ENCODE results near the gene EED.
"Not testable (repeated sequence)": the region's sequence is repeated elsewhere in the genome, so short reads cannot be mapped to it uniquely, and the experiment has no call there.

The EED gene

DNA sequence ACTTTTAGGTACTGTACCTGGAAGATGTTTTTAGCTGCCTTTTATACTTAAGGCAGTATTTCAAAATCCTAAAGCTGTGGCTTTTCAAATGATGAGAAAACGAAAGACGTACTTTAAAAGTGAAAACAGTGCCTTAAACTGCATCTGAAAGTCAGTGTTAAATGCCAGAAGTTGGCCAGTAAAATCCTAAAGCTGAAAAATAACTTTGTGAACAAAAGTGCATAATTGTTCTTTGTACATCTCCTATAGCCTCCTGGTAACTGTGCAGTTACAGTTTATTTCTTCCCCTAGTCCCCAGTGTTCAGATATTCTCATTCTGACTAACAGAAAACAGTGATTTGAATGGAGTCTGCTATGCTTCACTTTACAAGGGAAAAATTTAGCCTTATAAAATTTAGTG is 6.8 kb downstream of the EED start:
- DNase-seq, result no peak

DNA sequence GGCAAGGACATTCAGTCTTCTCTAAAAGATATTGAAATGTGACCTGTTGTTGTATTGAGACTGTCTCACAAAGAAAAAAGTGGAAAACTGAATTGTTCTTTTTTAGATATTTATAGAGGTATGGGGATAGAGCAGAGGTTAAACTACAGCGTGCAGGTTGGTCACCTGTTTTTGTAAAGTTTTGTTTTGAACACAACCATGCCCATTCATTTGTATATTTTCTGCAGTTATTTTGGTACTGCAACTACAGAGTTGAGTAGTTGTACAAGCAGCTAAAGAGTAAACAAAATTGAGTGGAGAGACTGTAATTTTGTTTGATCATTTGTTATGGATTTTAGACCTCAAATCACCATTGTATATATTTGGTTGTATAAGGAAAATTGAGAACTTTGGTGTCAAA is 11.3 kb downstream of the EED start:
- DNase-seq, result no peak

DNA sequence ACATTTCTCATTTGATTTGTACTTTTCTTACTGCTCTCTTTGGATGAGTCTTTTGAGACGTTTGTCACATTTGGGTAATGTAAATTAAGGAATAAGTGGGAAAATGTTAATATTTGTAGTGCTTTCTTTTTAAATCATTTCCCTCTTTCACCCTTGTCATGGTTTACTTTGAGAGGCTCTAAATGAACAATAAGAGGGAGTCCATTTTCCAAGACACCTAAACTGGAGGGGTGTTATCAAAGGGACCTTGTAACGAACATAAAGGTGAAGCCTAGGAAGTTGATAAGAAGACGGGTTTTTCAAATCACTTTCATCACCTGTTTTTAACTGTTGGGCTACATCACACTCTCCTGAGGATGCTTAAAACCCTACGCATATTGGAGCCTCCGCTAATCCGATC is 12.1 kb downstream of the EED start:
- no peak for DNase-seq

DNA sequence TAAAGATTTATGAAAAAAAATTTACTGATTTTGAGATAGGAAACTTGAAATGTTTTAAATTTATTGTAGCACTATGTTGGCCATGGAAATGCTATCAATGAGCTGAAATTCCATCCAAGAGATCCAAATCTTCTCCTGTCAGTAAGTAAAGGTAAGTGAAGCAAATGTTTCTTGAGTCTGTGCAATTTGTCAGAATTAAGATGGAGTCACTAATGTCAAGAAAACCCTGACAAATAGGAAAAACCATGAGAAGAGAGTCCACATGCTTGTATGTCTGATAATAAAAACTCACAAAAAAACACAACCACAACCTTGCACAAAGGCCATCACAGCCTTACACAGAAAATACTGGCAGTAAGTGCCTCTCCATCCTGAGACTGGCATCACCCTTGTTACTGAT is 12.9 kb downstream of the EED start:
- DNase-seq, result no peak

DNA sequence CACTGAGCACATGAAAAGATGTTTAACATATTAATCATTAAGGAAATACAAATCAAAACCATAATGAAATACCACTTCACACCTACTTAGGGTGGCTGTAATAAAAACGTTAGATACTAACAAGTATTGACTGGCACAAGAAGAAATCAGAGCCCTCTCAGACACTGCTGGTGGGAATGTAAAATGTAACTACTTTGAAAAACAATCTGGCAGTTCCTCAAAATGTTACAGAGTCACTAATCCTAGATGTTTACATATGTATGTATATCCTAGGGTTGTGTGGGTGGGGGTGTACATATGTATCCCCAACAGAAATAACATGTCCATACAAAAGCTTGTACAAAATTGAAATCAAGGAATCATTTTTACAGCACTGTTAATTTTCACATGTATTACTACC is 15.2 kb downstream of the EED start:
- DNase-seq, result no peak

DNA sequence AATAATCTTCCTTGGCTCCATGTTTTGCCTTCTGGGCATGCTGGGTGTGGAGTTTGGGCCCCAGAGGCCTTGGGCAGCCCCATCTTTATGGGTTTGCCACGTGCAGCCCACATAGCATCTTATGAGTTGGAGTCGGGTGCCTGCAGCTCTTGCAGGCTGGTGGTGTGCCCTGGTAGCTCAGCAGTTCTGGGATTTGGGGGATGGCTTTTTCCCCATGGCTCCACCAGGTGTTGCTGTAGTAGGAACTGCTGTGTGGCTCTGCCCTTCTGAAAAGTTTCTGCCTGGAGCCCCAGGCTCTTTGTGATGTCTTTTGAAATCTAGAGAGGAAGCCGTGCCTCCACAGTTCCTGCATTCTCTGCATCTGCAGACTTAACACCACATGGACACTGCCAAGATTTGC is 16.8 kb downstream of the EED start:
- DNase-seq, result no peak

DNA sequence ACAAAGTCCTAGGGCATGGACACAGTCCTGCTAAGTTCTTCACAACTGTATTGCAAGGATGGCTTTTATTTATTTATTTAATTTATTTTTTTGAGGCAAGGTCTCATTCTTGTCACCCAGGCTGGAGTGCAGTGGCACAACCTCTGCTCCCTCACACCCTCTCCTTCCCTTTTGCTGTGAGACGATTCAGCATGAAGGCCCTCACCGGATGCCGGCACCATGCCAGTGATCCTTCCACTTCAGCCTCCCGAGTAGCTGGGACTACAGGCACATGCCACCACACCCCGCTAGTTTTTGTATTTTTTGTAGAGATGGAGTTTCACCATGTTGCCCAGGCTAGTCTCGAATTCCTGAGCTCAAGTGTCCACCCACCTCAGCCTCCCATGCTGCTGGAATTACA is 17.8 kb downstream of the EED start:
- no peak for DNase-seq

DNA sequence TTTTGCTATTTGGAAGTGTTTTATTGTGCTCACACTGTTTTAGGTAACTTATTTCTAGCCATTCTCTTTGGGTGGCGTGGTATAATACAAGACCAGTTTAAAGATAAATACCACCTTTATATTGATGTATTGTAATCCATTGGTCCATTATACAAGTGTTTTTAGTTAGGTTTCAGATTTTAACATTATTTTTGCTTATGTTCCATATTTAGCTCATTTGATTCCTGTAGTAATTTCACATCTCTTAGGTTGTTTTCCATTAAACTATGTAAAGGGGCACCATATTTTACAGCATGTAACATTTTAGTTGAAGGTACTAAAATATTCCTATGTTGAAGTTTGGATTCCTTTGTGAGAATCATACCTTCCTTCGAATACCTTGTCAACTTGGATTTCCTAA is 20.1 kb downstream of the EED start:
- DNase-seq, result no peak

DNA sequence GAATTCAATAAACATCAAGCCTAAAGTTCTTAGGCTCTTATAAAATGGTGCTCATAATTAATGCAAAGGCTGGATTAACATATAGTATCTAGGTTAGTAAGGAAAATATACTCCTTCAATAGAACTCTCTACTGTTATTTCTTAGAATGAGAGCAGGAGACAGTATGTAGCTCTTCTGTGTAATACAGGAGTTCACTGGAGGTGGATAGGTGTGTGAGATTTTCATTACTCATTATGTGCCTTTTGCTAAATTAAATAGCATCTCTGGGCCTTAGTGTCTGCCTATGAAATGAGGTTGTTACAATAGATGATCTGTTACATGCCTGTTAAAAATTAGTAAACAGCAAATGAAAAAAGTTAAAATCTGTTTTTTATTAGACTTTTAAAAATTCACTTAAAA is 20.6 kb downstream of the EED start:
- DNase-seq, result no peak

DNA sequence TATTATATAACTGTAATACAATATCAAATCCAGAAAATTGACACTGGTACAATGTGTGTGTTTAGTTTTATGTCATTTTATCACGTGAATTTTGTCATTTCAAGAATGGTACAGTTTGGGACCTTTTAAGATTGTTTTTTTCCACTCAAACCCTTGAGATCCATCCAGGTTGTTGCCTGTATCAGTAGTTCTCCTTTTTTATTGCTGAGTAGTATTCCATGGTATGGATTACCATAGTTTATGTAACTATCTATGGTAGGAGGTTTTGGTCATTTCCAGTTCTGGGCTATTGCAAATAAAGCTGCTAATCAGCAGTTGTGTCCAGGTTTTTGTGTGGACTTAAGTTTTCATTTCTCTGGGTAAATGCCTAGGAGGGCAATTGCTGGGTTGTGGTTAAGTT is 25.1 kb downstream of the EED start:
- DNase-seq, result no peak

DNA sequence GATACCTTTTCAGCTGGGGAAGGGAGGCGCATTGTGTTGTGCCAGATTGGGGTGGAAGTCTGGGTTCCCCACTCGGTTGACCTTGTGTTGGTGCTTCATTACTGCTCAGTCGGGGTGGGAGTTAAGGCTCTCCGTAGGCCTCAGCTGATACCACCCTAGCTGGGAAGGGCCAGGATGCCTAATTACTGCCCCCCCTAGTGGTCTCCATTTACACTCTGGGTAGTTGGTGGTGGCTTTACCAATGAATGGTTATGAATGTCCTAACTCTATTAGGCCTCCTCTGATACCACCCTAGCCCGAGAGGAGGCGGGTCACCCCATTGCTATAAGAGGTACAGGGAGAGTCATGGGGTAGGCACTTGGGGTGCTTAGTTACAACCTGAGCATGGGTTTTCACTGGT is 29.9 kb downstream of the EED start:
- DNase-seq, result no peak

DNA sequence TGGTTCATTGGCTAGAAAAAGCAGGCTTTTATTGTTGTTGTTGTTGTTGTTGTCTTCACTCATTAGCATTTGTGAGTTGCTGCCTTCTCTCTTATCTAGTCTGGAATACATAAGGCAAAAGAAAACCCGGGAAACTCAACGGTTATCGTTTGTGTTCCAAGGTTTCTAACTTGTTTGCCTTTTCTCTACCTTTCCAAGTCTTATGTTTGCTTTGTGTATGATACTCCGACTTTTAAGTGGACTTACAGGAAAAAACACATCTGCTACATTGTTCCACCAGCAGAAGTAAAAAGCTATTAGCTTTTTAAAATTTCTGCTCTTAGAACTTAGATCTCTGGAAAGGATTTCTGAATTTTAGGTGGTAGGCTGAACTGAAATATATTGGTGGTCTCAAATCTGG is 30.4 kb downstream of the EED start:
- no peak for DNase-seq

DNA sequence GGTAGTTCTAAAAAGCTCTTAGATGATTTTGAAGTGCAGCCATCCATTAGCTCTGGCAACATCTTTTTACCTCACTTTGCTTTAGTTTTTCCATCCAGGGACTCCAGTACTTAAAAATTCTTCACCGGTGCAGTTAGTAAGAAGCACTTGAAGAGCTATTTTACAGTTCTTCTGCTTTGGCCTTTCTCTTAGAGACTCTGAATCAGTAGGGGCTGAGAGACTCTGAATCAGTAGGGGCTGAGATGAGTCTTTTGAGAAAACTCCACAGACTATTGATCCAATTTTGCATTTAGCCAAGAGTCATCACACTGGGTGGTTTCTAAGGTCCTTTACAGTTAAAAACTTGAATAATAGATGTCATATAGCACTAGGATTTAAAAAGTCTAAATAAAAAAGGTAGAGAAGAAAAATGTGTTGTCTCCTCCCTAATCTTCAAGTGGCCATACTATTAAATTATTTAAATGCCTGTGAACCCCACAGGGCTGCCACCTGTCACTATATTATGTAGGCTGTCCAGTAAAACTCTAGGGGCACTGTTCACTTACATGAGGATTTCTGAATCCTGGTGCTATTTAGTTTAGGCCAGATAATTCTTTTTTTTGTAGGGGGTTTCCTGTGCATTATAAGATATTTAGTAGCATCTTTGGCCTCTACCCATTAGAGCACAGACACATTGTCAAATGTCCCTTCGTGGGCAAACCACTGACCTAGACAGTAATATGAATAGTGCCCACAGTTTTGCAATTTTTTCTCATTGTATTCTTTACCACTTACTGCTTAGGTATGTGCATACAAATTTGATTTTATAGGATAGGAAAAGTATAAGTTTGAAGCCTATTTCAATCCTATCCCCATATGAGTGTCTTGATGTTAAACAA is 31.2 kb downstream of the EED start:
- DNase-seq, result no peak

DNA sequence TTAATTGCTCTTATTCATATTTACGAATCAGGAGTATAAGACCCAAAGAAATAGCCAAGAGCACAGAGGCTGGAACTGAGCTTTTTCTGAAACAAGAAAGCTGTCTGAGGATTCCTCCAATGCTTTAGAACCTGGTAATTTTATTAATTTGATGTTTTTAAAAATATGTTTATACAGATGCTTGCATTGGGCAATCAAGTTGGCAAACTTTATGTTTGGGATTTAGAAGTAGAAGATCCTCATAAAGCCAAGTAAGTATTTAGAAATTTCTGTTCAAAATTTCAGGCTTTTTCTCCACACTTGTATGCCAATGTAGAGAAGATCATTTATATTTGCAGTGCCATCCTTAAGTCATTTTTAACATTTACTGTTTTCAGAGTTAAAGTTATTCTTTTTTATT is 33.2 kb downstream of the EED start:
- no peak for DNase-seq

DNA sequence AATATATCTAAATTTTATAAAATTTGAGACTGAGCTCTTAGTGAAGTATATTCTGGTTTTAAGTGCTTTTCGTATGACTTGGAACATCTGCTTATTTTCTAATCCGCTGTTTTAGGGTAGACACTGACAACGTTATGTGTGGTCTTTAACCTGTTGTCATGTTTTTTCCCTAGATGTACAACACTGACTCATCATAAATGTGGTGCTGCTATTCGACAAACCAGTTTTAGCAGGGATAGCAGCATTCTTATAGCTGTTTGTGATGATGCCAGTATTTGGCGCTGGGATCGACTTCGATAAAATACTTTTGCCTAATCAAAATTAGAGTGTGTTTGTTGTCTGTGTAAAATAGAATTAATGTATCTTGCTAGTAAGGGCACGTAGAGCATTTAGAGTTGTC is 33.7 kb downstream of the EED start:
- no peak for DNase-seq

DNA sequence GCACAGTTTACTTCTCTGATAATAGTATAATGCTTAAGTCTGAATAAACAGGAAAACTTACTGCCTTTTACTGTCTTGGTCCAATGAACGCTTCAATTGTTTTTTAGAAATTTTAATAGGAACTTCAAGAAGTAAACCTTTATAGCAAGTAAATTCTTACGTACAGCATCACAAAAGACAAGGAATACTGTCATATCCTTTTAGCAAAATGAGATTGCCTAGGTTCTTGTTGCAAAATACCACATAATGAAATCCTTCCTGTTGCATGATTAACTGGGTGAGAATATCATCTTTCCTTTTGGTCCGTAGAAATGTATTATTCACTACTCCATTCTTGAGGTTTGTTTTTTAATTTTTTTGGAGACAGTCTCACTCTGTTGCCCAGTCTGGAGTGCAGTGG is 35.2 kb downstream of the EED start:
- no peak for DNase-seq

DNA sequence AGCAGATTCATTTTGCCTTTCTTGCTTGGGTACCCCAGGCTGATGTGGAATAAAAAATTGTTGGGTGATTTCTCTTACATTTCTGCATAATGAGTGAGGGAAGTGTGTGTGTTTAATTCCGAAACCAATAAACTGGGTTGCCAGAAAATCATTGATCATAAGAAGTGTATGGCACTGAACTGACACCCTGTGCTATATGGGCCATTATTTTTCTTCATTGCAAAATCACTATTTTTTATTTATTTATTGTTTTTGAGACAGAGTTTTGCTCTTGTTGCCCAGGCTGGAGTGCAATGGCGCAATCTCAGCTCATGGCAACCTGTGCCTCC is 42.9 kb downstream of the EED start:
- DNase-seq, result no peak

DNA sequence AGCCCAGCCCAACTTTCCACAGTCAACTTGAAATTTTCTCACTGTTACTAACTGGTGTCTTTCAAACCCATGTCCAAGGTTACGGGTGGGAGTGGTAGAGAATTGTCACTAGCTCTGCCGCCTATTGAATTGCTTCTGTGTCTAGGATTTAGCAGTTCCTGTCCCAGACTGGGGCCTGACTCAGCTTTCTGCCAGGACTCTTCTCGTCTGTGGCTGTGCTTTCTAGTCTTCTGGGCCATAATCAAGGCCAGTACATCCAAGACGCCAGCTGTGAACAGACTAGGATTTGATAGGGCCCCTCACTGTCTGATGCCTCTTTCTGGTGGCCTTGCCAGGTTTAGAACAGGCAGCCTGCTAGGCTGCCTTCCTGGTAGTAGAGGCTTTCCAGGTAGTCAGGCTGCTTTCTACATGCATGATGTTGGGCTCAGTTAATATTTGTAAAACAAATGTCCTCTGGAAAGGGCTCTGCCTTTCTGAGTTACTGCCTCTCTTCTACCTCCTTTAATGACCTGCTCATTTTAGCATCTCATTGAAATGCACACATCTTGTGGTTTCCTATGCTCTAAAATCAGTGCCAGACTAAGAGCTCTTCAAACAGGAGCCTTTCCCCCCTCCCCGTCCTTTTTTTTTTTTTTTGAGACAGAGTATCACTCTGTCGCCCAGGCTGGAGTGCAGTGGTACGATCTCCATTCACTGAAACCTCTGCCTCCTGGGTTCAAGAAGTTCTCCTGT is 44.4 kb downstream of the EED start:
- no peak for DNase-seq

DNA sequence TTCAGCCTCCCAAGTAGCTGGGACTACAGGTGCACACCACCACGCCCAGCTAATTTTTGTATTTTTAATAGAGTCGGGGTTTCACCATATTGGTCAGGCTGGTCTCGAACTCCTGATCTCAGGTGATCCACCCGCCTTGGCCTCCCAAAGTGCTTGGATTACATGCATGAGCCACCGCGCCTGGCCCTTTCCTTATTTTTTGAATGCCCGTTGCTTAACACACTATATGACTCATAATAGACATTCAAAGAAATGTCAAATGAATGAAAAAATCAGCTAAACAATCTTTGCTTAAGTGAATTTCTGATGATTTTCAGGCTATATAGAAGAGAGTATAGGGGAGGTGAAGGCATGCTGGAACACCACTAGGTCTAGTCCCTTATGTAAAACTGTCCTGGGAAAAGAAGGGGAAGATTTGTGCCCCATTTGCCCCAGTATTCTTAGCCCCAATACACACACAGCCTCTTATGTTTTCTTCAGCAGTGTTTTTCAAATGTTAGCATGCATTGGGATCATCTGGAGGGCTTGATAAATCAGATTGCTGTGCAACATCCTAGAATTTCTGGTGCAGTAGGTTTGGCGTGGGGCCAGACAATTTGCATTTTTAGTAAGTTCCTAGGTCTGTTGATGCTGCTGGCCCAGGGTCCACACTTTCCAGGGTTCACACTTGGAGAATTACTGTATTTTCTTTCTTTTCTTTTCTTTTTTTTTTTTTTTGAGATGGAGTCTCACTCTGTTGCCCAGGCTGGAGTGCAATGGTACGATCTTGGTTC is 45.1 kb downstream of the EED start:
- not testable (repeated sequence) for DNase-seq

DNA sequence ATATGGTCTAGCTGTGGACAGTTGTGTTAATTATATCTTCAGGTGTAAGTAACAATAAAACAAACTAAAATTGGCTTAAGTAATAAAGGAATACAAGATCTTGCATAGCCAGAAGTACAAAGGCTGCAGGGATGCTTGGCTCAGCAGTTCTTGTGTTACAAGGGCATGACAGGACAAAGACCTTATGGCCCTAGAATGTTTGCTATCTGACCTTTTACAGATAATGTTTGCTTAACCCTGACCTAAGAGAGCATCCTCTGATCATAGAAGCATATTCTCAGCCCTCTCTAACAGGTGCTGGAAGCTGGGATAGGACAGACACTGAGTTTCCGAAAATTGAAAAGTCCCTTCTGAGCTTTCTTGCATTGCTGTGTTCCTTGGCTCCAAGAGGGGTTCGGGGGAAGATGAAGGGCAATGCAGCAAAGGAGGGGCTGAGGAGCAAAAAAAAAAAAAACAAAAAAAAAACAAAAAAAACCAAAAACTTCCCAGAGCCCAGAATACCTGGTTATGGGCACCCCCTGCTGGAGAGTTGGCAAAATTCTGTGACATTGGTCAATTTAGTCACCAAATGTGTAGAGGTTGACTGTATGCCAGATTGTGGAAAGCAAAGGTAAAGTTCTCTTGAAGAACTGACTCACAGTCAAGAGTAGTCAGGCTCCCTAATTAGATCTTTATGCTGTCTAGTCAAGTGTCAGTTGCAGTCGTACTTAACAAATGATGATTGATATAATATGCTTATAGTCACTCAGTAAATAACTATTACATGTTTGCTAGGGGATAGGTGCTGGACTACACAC is 47.1 kb downstream of the EED start:
- peak; percentile 39 for DNase-seq

DNA sequence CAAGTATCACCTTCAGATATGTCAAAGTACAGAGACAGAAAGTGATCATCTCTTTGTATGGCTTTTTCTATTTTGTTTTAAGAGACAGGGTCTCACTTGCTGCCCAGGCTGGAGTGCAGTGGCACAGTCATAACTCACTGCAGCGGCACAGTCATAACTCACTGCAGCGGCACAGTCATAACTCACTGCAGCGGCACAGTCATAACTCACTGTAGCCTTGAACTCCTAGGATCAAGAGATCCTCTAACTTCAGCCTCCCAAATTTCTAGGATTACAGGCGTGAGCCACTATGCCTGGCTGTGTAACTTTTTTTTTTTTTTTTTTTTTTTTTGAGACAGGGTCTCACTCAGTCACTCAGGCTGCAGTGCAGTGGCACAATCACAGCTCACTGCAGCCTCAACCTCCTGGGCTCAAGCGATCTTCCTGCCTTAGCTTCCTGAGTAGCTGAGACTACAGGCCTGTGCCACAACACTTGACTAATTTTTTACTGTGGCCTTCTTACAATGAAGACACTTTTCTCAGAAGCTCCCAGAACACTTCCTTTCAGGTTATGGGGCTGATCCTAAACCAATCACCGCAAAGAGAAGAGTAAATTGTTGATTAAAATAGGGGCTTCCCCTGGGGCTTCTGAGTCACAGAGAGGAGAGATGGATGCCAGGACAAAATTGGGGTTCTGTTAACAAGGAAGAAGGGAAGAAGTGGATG is 48.5 kb downstream of the EED start:
- DNase-seq, result no peak

DNA sequence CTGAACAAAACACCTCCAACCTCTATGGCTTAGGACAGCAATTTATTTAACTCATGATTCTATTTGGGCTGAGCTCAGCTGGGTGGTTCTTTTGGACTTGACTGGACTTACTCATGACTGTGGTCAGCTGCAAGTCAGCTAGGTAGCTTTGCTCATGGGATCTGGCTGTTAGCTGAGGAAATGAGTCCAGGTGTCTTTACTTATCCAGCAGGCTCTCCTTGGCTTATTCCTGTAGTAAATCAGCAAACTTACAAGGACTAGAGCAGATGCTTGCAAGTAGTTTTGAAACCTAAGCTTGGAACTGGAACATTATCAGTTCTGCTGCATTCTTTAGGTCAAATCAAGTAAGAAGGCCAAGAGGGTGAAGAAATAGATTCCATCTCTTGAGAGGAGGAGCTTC is 49.5 kb downstream of the EED start:
- DNase-seq, result no peak

DNA sequence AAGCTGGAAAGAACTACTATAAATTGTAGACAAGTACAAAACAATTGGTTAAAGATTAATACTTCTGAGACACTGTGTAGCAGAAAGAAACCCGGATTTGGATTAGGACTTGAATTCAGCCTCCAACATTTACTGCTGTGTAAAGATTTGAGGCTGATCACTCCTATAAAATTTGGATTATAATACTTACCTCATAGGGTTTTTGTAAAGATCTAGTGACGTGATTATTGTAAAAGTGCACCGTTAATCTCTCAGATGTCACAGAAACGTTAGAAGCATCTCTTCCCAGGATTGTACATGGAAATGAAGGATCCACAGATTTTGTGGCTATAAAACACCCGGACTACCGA is 57.2 kb downstream of the EED start:
- DNase-seq, result no peak

All from amniotic stem cell (primary cell).